Progenitor cell of endocrine pancreas (in vitro differentiated cells): ENCODE results near the gene ZNF532. TPM values are rescaled to one million over a fixed set of nuclear protein-coding genes. Genes with fewer than 3 reads are reported as not detected.
A peak's percentile ranks its signal among the peaks of the same experiment; 100 is the strongest.

Experiments used
- DNase-seq: peaks from one replicate; pipeline ENCODE4 v3.0.0; 2021; ENCODE audit warnings: low spot score; ENCODE audit not compliant: unreplicated experiment
- H3K27ac Mint-ChIP-seq: 2 replicates; pipeline ENCODE4 v1.8.0; 2021; ENCODE audit warnings: mild to moderate bottlenecking, moderate library complexity, mixed read lengths
- H3K27me3 Mint-ChIP-seq: 2 replicates; pipeline ENCODE4 v1.8.0; 2021; ENCODE audit warnings: mixed read lengths
- H3K36me3 Mint-ChIP-seq: 2 replicates; pipeline ENCODE4 v1.8.0; 2022; ENCODE audit warnings: mixed read lengths; ENCODE audit not compliant: insufficient read depth
- H3K4me1 Mint-ChIP-seq: 2 replicates; pipeline ENCODE4 v1.8.0; 2021; ENCODE audit warnings: low read depth, mixed read lengths
- H3K4me3 Mint-ChIP-seq: 2 replicates; pipeline ENCODE4 v1.8.0; 2021; ENCODE audit warnings: low read depth, mild to moderate bottlenecking, moderate library complexity, mixed read lengths
- H3K9me3 Mint-ChIP-seq: 2 replicates; pipeline ENCODE4 v1.8.0; 2021; ENCODE audit warnings: low read depth, mixed read lengths
- total RNA-seq: library from RNA; stranded (reverse); gene quantifications from 2 replicates; pipeline ENCODE4 v1.2.1, GENCODE V29; 2021
- TF ChIP-seq, protein P1 (sequence below): fragments of 200-600 bp; sonication (generic); IDR thresholded peaks from one replicate; pipeline ENCODE4 v1.5.0; 2021; ENCODE audit warnings: antibody characterized with exemption, mild to moderate bottlenecking; ENCODE audit not compliant: unreplicated experiment

ZNF532 gene
- total RNA-seq, 1 donor from 2014 or later: 190 TPM

DNA sequence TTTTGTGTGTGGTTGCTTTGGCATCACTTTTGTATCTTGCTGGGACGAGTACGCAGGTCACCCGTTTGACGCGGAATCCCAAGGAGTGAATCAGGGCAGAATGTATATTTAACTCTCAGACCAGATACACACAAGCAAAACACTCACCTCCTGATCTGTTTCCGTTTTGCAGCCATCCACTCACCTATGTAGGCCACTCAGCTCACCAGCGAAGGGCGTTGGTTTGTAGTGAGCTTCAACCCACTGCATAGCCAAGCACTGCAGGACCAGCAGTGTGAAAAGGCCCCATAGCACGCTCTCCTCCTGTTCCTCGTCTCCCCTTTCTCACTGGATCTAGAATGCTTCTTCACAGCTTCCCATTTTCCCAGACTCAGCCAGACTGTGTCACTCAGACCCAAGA is 58.3 kb downstream of the ZNF532 start:
- Mint-ChIP-seq H3K27ac (no peak overlapping the region), H3K4me1 (peaks cover 21% of the 10 kb centered on the region), H3K27me3 (no peaks in the 10 kb centered on the region), H3K4me3 (no peak overlapping the region), H3K9me3 (peaks cover 16% of the 10 kb centered on the region), H3K36me3 (peaks cover 52% of the 10 kb centered on the region)
- DNase-seq: no peak
- TF ChIP-seq, protein P1, sequence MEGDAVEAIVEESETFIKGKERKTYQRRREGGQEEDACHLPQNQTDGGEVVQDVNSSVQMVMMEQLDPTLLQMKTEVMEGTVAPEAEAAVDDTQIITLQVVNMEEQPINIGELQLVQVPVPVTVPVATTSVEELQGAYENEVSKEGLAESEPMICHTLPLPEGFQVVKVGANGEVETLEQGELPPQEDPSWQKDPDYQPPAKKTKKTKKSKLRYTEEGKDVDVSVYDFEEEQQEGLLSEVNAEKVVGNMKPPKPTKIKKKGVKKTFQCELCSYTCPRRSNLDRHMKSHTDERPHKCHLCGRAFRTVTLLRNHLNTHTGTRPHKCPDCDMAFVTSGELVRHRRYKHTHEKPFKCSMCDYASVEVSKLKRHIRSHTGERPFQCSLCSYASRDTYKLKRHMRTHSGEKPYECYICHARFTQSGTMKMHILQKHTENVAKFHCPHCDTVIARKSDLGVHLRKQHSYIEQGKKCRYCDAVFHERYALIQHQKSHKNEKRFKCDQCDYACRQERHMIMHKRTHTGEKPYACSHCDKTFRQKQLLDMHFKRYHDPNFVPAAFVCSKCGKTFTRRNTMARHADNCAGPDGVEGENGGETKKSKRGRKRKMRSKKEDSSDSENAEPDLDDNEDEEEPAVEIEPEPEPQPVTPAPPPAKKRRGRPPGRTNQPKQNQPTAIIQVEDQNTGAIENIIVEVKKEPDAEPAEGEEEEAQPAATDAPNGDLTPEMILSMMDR: no peak

DNA sequence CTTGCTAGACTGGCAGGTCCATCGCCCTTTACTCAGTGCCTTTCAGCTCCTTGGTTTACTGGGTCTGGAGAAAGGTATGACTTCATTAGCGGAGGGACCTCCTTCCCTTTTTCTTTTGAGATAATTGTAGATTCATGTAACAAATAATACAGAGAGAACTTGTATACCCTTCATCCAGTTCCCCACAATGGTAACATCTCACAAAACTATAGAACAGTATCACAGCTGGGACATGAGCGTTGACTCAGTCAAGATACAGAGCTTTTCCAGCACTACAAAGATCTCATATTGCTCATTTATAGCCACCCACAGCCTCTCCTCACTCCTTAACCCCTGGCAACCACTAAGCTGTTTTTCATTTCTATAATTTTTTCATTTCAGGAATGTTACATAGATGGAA is 59.8 kb downstream of the ZNF532 start:
- peaks cover 16% of the 10 kb centered on the region for H3K9me3 Mint-ChIP-seq
- no peak overlapping the region for H3K27ac Mint-ChIP-seq
- no peaks in the 10 kb centered on the region for H3K27me3 Mint-ChIP-seq
- H3K4me3 Mint-ChIP-seq: no peak overlapping the region
- TF ChIP-seq, protein P1: no peak
- no peak for DNase-seq
- H3K4me1 Mint-ChIP-seq: peaks cover 22% of the 10 kb centered on the region
- H3K36me3 Mint-ChIP-seq: peaks cover 39% of the 10 kb centered on the region

DNA sequence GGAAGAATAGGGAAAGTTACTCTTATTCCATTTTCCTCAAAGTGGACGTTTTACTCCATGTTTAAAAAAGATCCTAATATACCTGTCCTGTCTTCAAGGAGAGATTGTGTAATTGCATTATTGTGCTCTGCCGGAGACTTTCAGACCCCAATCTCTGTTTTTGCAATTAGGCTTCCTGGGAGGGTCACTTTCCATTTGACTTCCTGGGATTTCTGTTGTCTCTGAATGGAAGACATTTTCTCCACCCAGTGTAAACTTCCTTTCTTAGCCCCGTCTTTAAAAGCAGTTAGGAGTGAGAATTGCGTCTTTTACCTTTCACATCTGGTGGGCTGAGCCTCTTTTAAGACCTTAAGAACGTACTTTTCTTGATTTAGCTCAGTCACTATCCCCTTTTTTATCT is 63.0 kb downstream of the ZNF532 start:
- Mint-ChIP-seq H3K9me3 (peaks cover 16% of the 10 kb centered on the region), H3K27me3 (no peaks in the 10 kb centered on the region), H3K4me3 (no peak overlapping the region), H3K36me3 (peaks cover 39% of the 10 kb centered on the region), H3K27ac (peak overlapping the region; percentile 54), H3K4me1 (peaks cover 28% of the 10 kb centered on the region)
- TF ChIP-seq, protein P1: no peak
- no peak for DNase-seq

DNA sequence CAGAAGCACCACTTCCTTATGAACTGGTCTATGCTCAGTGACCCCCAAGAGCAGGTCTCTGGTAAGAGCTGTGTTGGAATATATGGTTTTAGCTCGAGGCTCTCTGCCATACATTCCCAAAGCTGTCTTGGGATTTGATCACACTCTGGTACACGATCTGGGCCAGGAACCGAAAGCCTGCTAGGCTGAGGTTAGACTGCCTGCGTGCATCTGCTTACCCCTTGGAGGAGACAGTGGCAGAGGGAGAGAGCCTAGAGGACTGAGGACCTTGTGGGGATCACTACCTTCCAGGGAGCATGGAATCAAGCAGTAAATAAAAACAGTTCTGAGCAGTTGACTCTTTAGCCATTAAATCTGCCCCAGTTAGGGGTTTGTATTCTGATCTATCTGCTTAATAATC is 63.7 kb downstream of the ZNF532 start:
- Mint-ChIP-seq H3K27me3 (no peaks in the 10 kb centered on the region), H3K4me3 (no peak overlapping the region), H3K36me3 (peaks cover 32% of the 10 kb centered on the region), H3K27ac (no peak overlapping the region), H3K9me3 (peaks cover 16% of the 10 kb centered on the region), H3K4me1 (peaks cover 28% of the 10 kb centered on the region)
- TF ChIP-seq, protein P1: no peak
- DNase-seq: no peak

DNA sequence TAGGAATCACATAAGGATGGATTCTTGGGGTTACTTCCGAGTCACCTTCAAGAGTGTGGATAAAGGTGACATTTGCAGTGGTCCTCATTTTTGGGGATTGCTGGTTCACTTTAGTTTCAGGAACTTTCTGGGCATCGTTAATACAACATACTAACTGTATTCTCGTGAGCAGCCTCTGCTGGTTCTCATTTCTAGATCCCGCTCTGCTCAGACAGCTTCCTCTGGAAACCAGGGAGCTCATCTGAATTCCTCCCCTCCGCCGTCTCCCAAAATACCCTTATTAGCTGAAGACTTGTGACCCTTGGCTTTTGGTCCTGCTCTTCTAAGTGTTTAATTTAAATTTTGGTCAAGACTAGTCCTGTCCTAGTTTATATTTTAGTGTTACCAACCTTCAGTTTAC is 64.5 kb downstream of the ZNF532 start:
- no peak for DNase-seq
- TF ChIP-seq, protein P1: no peak
- Mint-ChIP-seq H3K36me3 (peaks cover 24% of the 10 kb centered on the region), H3K4me3 (no peak overlapping the region), H3K27ac (no peak overlapping the region), H3K27me3 (no peaks in the 10 kb centered on the region), H3K4me1 (peaks cover 28% of the 10 kb centered on the region), H3K9me3 (peaks cover 14% of the 10 kb centered on the region)
